ENCODE data around the gene RPL13.

DNA sequence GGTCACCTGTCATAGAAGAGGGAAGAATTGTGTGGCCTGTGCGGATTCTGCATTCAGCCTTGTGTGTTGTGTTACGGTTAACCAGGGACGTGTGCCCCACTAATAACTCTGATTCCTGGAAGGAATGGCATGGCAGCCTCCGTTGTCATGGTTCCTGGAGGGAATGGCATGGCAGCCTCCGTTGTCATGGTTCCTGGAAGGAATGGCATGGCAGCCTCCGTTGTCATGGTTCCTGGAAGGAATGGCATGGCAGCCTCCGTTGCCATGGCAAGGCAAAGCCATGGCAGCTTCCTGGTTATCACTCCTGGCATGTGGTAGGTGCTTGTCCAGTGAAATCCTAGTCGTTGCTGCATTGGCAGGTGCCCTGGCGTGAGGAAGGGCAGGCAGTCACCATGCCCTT lies 43.4 kb upstream of the RPL13 start:
- TF ChIP-seq POLR2AphosphoS5 (IDR thresholded peaks at IDR 0.05; ENCODE audit: low read depth, low read length) (no peak), TAF1 (IDR thresholded peaks at IDR 0.05; ENCODE audit: borderline replicate concordance, insufficient read depth, low read length) (no peak)

Data from PFSK-1 (cell line).